SK-N-SH (cell line): Measurements from ENCODE around the gene SVIL. TPM values are rescaled to one million over a fixed set of nuclear protein-coding genes. Genes with fewer than 3 reads are reported as not detected.

ENCODE experiments used
- CTCF ChIA-PET: fragments of 300-600, 350-600 bp; formaldehyde crosslinking; extraction: SDS; loops from one replicate; lab custom pipeline; 2021; lab: Yijun Ruan, JAX
- POLR2A ChIA-PET: fragments of 350-600 bp; sonication (Branson Sonifier 250); formaldehyde crosslinking; extraction: SDS; loops from one replicate; lab custom pipeline; 2020; ENCODE audit warnings: antibody characterized with exemption, inconsistent platforms; lab: Yijun Ruan, JAX
- DNase-seq: peaks from one replicate; pipeline ENCODE4 v3.0.0; 2012
- H2AFZ ChIP-seq: fragments of 200-600 bp; sonication (generic); 2 replicates; pipeline ENCODE4 v1.8.1; 2016; ENCODE audit warnings: antibody characterized with exemption, mild to moderate bottlenecking, low read depth
- H3F3A ChIP-seq: fragments of 200-600 bp; sonication (generic); replicated peaks from 2 replicates; pipeline ENCODE3; 2016; ENCODE audit warnings: antibody characterized with exemption, mild to moderate bottlenecking; ENCODE audit not compliant: insufficient read depth
- H3K27ac ChIP-seq, 2 experiments: fragments of 200-500 bp in 1 of 2; fragments of 200-600 bp in 1 of 2; sonication (Bioruptor generic) in 1 of 2; sonication (generic), shearing (Covaris generic) in 1 of 2; 2 replicates each; pipeline versions ENCODE4 v1.5.1 to v1.6.1; 2014 to 2016; ENCODE audit warnings: low read depth in 2 of 2, inconsistent platforms in 1 of 2, low read length in 1 of 2, mild to moderate bottlenecking in 1 of 2, mixed read lengths in 1 of 2
- H3K27me3 ChIP-seq: fragments of 200-600 bp; sonication (generic), shearing (Covaris generic); 2 replicates; pipeline ENCODE4 v1.6.1; 2016; ENCODE audit warnings: mixed run types; ENCODE audit not compliant: insufficient read depth
- H3K36me3 ChIP-seq, 2 experiments: fragments of 200-500 bp in 1 of 2; fragments of 200-600 bp in 1 of 2; sonication (Bioruptor generic) in 1 of 2; sonication (generic) in 1 of 2; replicated peaks in 1 of 2; 2 replicates each; pipeline versions ENCODE3 to v1.5.1; 2014 to 2016; ENCODE audit warnings: low read length in 1 of 2, mild to moderate bottlenecking in 1 of 2; ENCODE audit not compliant: insufficient read depth in 2 of 2, control insufficient read depth in 1 of 2
- H3K4me1 ChIP-seq, 2 experiments: fragments of 200-500 bp in 1 of 2; fragments of 200-600 bp in 1 of 2; sonication (Bioruptor generic) in 1 of 2; sonication (generic), shearing (Covaris generic) in 1 of 2; 2 replicates each; pipeline versions ENCODE4 v1.5.1 to v1.6.1; 2014 to 2016; ENCODE audit warnings: low read depth in 1 of 2, low read length in 1 of 2, mixed run types in 1 of 2; ENCODE audit not compliant: insufficient read depth in 2 of 2, control insufficient read depth in 1 of 2
- H3K4me2 ChIP-seq: fragments of 200-600 bp; sonication (generic), shearing (Covaris generic); 2 replicates; pipeline ENCODE4 v1.6.1; 2017; ENCODE audit warnings: mixed run types
- H3K4me3 ChIP-seq, 2 experiments: fragments of 200-500 bp in 1 of 2; fragments of 200-600 bp in 1 of 2; sonication (Bioruptor generic) in 1 of 2; sonication (generic), shearing (Covaris generic) in 1 of 2; 2 replicates each; pipeline versions ENCODE4 v1.5.1 to v1.8.1; 2014 to 2016; ENCODE audit warnings: low read depth in 2 of 2, inconsistent platforms in 1 of 2, low read length in 1 of 2, mild to moderate bottlenecking in 1 of 2, mixed read lengths in 1 of 2, moderate library complexity in 1 of 2
- H3K79me2 ChIP-seq: fragments of 200-600 bp; sonication (generic); 2 replicates; pipeline ENCODE4 v1.8.1; 2017; ENCODE audit warnings: mild to moderate bottlenecking; ENCODE audit not compliant: insufficient read depth
- H3K9ac ChIP-seq: fragments of 200-600 bp; sonication (generic); 2 replicates; pipeline ENCODE4 v1.6.1; 2017; ENCODE audit warnings: mixed run types
- H3K9me2 ChIP-seq: fragments of 200-600 bp; sonication (generic); 2 replicates; pipeline ENCODE4 v1.6.1; 2017; ENCODE audit warnings: mixed run types
- H3K9me3 ChIP-seq: fragments of 200-600 bp; sonication (generic); 2 replicates; pipeline ENCODE4 v1.6.1; 2017; ENCODE audit warnings: mixed run types, mild to moderate bottlenecking, moderate library complexity
- H4K20me1 ChIP-seq: fragments of 200-600 bp; sonication (generic); 2 replicates; pipeline ENCODE4 v1.6.1; 2017; ENCODE audit warnings: mild to moderate bottlenecking, mixed run types; ENCODE audit not compliant: insufficient read depth
- CHD2 ChIP-seq: fragments of 150-350 bp; IDR thresholded peaks from 2 replicates; pipeline ENCODE4 v1.6.1; 2018; ENCODE audit warnings: low read length; ENCODE audit not compliant: partially characterized antibody
- ELF1 ChIP-seq: IDR thresholded peaks from 2 replicates; pipeline ENCODE4 v1.4.0; 2012
- FOSL2 ChIP-seq: IDR thresholded peaks from 2 replicates; pipeline ENCODE4 v1.4.0; 2012; ENCODE audit warnings: low read depth, mild to moderate bottlenecking, moderate library complexity, borderline replicate concordance
- GATA2 ChIP-seq: sonication (generic); formaldehyde crosslinking; IDR thresholded peaks from 2 replicates; pipeline ENCODE4 v1.5.0; 2020; ENCODE audit warnings: mild to moderate bottlenecking, missing genetic modification reagents
- JUND ChIP-seq: IDR thresholded peaks from 2 replicates; pipeline ENCODE4 v1.4.0; 2012
- MEF2A ChIP-seq: IDR thresholded peaks from 2 replicates; pipeline ENCODE4 v1.4.0; 2012; ENCODE audit warnings: low read depth, borderline replicate concordance
- MXI1 ChIP-seq: IDR thresholded peaks from 2 replicates; pipeline ENCODE4 v1.6.1; 2012; ENCODE audit warnings: mild to moderate bottlenecking, low read depth, low read length, improper control_type of control experiment
- POLR2AphosphoS5 ChIP-seq: IDR thresholded peaks from 2 replicates; pipeline ENCODE4 v1.6.1; 2012; ENCODE audit warnings: low read depth, low read length
- RAD21 ChIP-seq: IDR thresholded peaks from 2 replicates; pipeline ENCODE4 v1.6.1; 2012; ENCODE audit warnings: mild to moderate bottlenecking, low read length
- RFX5 ChIP-seq: IDR thresholded peaks from 2 replicates; pipeline ENCODE4 v1.6.1; 2012; ENCODE audit warnings: mild to moderate bottlenecking, improper control_type of control experiment, low read length
- RXRA ChIP-seq: IDR thresholded peaks from 2 replicates; pipeline ENCODE4 v1.4.0; 2012; ENCODE audit warnings: low read depth, mild to moderate bottlenecking, borderline replicate concordance
- SIN3A ChIP-seq: IDR thresholded peaks from 2 replicates; pipeline ENCODE4 v1.6.1; 2012; ENCODE audit warnings: low read depth, mild to moderate bottlenecking, low read length, moderate library complexity, borderline replicate concordance
- SMC3 ChIP-seq: IDR thresholded peaks from 2 replicates; pipeline ENCODE4 v1.6.1; 2012; ENCODE audit warnings: low read depth, low read length, improper control_type of control experiment
- TAF1 ChIP-seq: IDR thresholded peaks from 2 replicates; pipeline ENCODE4 v1.6.1; 2012; ENCODE audit warnings: low read depth, mild to moderate bottlenecking, low read length, moderate library complexity, borderline replicate concordance
- TCF12 ChIP-seq: IDR thresholded peaks from 2 replicates; pipeline ENCODE4 v1.4.0; 2012
- WGBS: methylation state at CpG from one replicate; pipeline ENCODE4 v1.1.6; 2017; ENCODE audit warnings: low lambda C conversion rate; 5-methylcytosine and 5-hydroxymethylcytosine counted together
- polyA plus RNA-seq, 3 experiments: library from polyadenylated mRNA; depleted of rRNA; stranded (reverse); fragments of >200 nt; gene quantifications; 2 replicates each; pipeline ENCODE4 v1.2.3, GENCODE V29; 2012
- TF ChIP-seq, protein P1 (sequence below): fragments of 150-350 bp; IDR thresholded peaks from 2 replicates; pipeline ENCODE4 v1.6.1; 2017; ENCODE audit warnings: antibody characterized with exemption, low read length, low read depth, borderline replicate concordance
- TF ChIP-seq, protein P2 (sequence below): IDR thresholded peaks from 2 replicates; pipeline ENCODE4 v1.4.0; 2012; ENCODE audit warnings: low read depth, borderline replicate concordance
- TF ChIP-seq, protein P3 (sequence below): fragments of 150-350 bp; IDR thresholded peaks from 2 replicates; pipeline ENCODE4 v1.6.1; 2016; ENCODE audit warnings: mild to moderate bottlenecking, low read depth, low read length

The SVIL gene
- polyA plus RNA-seq, 1 of the 3 experiments (the other 2 are of a cell fraction), result 48.7 TPM

DNA sequence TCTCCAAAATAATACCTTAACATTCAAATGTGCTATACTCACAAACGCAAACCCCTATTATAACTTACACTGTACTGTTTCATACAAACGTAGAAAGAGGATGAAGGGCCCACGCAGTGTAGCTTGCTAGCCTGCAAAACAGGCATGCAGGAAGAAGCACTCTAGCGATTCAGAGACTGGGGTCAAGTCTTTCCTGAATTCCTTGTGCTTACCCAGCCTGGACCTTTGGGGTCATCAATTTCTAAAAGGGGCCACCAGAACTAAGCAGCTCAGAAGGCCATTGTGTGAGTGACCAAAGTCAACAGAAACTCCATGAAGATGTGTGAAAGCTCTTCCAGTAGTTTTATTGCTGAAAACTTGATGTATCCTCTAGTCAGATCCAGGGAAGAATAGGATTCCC lies 111.9 kb downstream of the SVIL start:
- H3F3A ChIP-seq, result peaks cover 6% of the 10 kb centered on the region
- H3K4me3 ChIP-seq, result no peak overlapping the region
- H3K4me2 ChIP-seq, result no peak overlapping the region
- no peak for DNase-seq
- peaks cover 6% of the 10 kb centered on the region; the same call in 1 of the 2 replicates for H4K20me1 ChIP-seq
- POLR2A ChIA-PET, result no interaction called here
- no peaks in the 10 kb centered on the region for H3K9me2 ChIP-seq
- H3K36me3 ChIP-seq, result peaks cover 56 to 85% of the 10 kb centered on the region in 2 experiments
- H2AFZ ChIP-seq, result no peak overlapping the region
- no peak overlapping the region for H3K27ac ChIP-seq
- TF ChIP-seq MEF2A, result no peak
- TF ChIP-seq, protein P1, sequence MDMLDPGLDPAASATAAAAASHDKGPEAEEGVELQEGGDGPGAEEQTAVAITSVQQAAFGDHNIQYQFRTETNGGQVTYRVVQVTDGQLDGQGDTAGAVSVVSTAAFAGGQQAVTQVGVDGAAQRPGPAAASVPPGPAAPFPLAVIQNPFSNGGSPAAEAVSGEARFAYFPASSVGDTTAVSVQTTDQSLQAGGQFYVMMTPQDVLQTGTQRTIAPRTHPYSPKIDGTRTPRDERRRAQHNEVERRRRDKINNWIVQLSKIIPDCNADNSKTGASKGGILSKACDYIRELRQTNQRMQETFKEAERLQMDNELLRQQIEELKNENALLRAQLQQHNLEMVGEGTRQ, result no peak
- TF ChIP-seq POLR2AphosphoS5, result no peak
- no peak for TF ChIP-seq GATA2 (CRISPR knock-in tag)
- no peak for TF ChIP-seq SIN3A
- no peak for TF ChIP-seq RFX5
- no peak for TF ChIP-seq TAF1
- no peak for TF ChIP-seq JUND
- TF ChIP-seq FOSL2, result no peak
- no peaks in the 10 kb centered on the region for H3K9me3 ChIP-seq
- H3K9ac ChIP-seq, result no peak overlapping the region
- H3K79me2 ChIP-seq, result no peaks in the 10 kb centered on the region; the same call in 1 of the 2 replicates
- H3K27me3 ChIP-seq, result no peaks in the 10 kb centered on the region
- CTCF ChIA-PET, result interaction anchor here (1.1 to 5.1 kb wide), 5 partner anchors 10 to 146 kb away, joined by 3 to 25 read pairs (median 8); no protein-coding TSS in a partner anchor
- no peaks in the 10 kb centered on the region for H3K4me1 ChIP-seq
- 99% methylated on average over 4 of the region's 4 CpGs for WGBS

DNA sequence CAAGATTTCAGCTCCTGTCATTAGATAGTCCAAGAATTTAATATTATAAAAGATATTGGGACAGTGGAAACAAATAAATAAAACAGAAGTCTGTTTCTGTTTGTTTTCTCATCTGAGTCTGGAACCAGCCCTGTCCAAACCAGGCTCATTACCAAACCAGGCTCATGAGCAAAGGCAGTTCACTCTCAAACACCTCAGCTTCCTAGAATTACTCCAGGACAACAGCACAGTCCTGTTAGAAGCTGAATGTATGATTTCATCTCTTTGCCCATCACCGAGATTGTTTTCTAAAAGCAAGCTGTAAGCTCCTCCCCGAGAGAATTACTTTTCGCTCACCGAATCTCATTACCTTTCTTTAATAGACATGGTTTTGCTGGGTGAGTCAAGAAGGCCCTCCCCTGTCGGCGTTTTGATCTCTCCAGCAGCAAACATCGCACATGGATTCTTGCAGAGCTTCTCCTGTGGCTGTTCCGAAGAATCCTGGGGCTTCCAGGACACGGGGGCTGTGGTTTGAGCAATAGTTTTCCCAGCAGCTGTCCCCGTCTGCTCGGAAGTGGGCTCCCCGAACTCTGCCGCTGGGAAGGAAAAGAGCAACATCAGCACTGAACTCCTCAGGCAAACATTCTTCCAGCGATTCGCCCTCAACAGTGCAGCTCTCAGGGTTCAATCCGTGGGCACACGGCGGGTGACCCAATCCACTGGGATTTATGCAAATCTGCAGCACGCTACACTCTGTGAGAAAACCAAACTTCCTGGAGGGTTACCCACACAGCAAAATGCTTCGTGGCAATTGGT lies 112.5 kb downstream of the SVIL start:
- Histone ChIP-seq H3K9ac (no peak overlapping the region), H3K4me3 (no peak overlapping the region), H3K27ac (no peak overlapping the region), H3K9me3 (no peaks in the 10 kb centered on the region), H3K9me2 (no peaks in the 10 kb centered on the region), H3K4me1 (no peaks in the 10 kb centered on the region), H3K27me3 (no peaks in the 10 kb centered on the region), H2AFZ (no peak overlapping the region), H4K20me1 (peaks cover 10% of the 10 kb centered on the region; the same call in 1 of the 2 replicates), H3K4me2 (no peak overlapping the region)
- POLR2A ChIA-PET, result no interaction called here
- CTCF ChIA-PET, result interaction anchor here (1.1 to 5.1 kb wide), 5 partner anchors 10 to 145 kb away, joined by 3 to 25 read pairs (median 8); no protein-coding TSS in a partner anchor
- no peak for DNase-seq
- TF ChIP-seq, protein P2, sequence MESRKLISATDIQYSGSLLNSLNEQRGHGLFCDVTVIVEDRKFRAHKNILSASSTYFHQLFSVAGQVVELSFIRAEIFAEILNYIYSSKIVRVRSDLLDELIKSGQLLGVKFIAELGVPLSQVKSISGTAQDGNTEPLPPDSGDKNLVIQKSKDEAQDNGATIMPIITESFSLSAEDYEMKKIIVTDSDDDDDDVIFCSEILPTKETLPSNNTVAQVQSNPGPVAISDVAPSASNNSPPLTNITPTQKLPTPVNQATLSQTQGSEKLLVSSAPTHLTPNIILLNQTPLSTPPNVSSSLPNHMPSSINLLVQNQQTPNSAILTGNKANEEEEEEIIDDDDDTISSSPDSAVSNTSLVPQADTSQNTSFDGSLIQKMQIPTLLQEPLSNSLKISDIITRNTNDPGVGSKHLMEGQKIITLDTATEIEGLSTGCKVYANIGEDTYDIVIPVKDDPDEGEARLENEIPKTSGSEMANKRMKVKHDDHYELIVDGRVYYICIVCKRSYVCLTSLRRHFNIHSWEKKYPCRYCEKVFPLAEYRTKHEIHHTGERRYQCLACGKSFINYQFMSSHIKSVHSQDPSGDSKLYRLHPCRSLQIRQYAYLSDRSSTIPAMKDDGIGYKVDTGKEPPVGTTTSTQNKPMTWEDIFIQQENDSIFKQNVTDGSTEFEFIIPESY, result no peak
- TF ChIP-seq RXRA (no peak), RAD21 (no peak), ELF1 (no peak), RFX5 (no peak), CHD2 (no peak), SMC3 (no peak), MXI1 (no peak), MEF2A (no peak), TCF12 (no peak)
- TF ChIP-seq, protein P3, sequence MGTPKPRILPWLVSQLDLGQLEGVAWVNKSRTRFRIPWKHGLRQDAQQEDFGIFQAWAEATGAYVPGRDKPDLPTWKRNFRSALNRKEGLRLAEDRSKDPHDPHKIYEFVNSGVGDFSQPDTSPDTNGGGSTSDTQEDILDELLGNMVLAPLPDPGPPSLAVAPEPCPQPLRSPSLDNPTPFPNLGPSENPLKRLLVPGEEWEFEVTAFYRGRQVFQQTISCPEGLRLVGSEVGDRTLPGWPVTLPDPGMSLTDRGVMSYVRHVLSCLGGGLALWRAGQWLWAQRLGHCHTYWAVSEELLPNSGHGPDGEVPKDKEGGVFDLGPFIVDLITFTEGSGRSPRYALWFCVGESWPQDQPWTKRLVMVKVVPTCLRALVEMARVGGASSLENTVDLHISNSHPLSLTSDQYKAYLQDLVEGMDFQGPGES, result no peak
- TF ChIP-seq, all 33 proteins: peak for 0
- 97% methylated on average over 15 of the region's 20 CpGs for WGBS
- Histone ChIP-seq H3K36me3 (peaks cover 56 to 81% of the 10 kb centered on the region in 2 experiments), H3F3A (peaks cover 6% of the 10 kb centered on the region), H3K79me2 (no peaks in the 10 kb centered on the region; the same call in 1 of the 2 replicates)
